ENCODE data around the gene ST6GALNAC3. TPM values are rescaled to one million over a fixed set of nuclear protein-coding genes. Genes with fewer than 3 reads are reported as not detected.

Gene ST6GALNAC3
- total and polyA plus RNA-seq, 2 donors from 2014 or later, result 8.8 to 15.8 TPM

GRCh38 chr1:76508871-76509270, 434.3 kb downstream of the ST6GALNAC3 start:
- no peak for FAIRE-seq
- intact Hi-C loops (cut with DNase I), result no loop called here

GRCh38 chr1:76510672-76511557, 436.4 kb downstream of the ST6GALNAC3 start:
- Histone ChIP-seq H3K4me1 (ENCODE audit: control insufficient read depth in 2 of 3, insufficient read depth in 2 of 3, low read depth in 1 of 3, low read length in 3 of 3) (no peaks in the 10 kb centered on the region), H3K9ac (ENCODE audit: low read length in 3 of 3) (no peak overlapping the region), H3K36me3 (ENCODE audit: control insufficient read depth in 2 of 3, insufficient read depth in 3 of 3, low read length in 3 of 3) (no peaks in the 10 kb centered on the region), H3K27ac (ENCODE audit: low read depth in 2 of 2, low read length in 2 of 2) (no peak overlapping the region), H3K9me3 (ENCODE audit: control insufficient read depth in 2 of 3, insufficient read depth in 1 of 3, low read length in 3 of 3) (no peaks in the 10 kb centered on the region), H3K27me3 (ENCODE audit: control insufficient read depth, insufficient read depth, low read length) (no peaks in the 10 kb centered on the region), H3K4me3 (ENCODE audit: low read length in 3 of 3) (no peak overlapping the region)
- DNase-seq (peak in 3 of 5 donors; percentile 13 to 34 (median 19)), FAIRE-seq (no peak)
- intact Hi-C loops (cut with DNase I), result no loop called here
- TF ChIP-seq, protein P1, sequence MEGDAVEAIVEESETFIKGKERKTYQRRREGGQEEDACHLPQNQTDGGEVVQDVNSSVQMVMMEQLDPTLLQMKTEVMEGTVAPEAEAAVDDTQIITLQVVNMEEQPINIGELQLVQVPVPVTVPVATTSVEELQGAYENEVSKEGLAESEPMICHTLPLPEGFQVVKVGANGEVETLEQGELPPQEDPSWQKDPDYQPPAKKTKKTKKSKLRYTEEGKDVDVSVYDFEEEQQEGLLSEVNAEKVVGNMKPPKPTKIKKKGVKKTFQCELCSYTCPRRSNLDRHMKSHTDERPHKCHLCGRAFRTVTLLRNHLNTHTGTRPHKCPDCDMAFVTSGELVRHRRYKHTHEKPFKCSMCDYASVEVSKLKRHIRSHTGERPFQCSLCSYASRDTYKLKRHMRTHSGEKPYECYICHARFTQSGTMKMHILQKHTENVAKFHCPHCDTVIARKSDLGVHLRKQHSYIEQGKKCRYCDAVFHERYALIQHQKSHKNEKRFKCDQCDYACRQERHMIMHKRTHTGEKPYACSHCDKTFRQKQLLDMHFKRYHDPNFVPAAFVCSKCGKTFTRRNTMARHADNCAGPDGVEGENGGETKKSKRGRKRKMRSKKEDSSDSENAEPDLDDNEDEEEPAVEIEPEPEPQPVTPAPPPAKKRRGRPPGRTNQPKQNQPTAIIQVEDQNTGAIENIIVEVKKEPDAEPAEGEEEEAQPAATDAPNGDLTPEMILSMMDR (IDR thresholded peaks at IDR 0.05; ENCODE audit: borderline replicate concordance, extremely low read depth, insufficient read depth), result no peak

More at GRCh38 chr1:76508871-76509270, 434.3 kb downstream of the ST6GALNAC3 start:
- TF ChIP-seq, protein P1 (IDR thresholded peaks at IDR 0.05; ENCODE audit: borderline replicate concordance, extremely low read depth, insufficient read depth), result no peak
- Histone ChIP-seq H3K9ac (ENCODE audit: low read length in 3 of 3) (no peak overlapping the region), H3K9me3 (ENCODE audit: control insufficient read depth in 2 of 3, insufficient read depth in 1 of 3, low read length in 3 of 3) (no peaks in the 10 kb centered on the region), H3K4me3 (ENCODE audit: low read length in 3 of 3) (no peak overlapping the region), H3K27ac (ENCODE audit: low read depth in 2 of 2, low read length in 2 of 2) (no peak overlapping the region), H3K27me3 (ENCODE audit: control insufficient read depth, insufficient read depth, low read length) (no peaks in the 10 kb centered on the region), H3K4me1 (ENCODE audit: control insufficient read depth in 2 of 3, insufficient read depth in 2 of 3, low read depth in 1 of 3, low read length in 3 of 3) (no peaks in the 10 kb centered on the region), H3K36me3 (ENCODE audit: control insufficient read depth in 2 of 3, insufficient read depth in 3 of 3, low read length in 3 of 3) (no peaks in the 10 kb centered on the region)
- DNase-seq, result no peak

DNA sequence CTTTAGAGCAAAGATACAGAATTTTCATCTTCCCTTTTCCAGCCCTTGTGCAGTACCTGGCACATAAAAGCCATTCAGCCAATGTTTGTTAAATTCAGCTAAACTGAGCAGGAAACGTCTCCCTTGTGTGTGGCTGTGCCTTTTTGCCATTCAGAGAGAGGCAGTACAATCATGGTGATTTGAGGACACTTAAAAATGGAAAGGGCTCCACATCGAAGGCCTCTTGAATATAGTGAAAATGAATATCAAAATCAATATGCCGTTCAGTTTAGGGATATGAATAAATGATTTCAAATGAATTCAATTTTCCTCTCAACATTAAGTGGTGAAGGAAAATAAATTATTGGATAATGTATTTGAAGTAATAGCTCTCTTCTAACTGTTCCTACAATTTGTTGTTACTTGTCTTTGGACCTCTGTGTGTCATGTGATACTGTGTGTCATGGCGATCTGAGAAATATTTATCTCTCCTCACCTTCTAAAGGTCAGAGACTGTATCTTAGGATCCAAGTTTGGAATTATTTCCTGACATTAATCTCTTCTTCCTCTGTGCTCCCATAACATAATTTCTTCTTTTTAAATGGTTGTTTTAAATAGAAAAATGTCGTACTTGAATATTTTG, 437.1 kb downstream of the ST6GALNAC3 start:
- Histone ChIP-seq H3K27me3 (ENCODE audit: control insufficient read depth, insufficient read depth, low read length) (no peaks in the 10 kb centered on the region), H3K4me3 (ENCODE audit: low read length in 3 of 3) (no peak overlapping the region), H3K27ac (ENCODE audit: low read depth in 2 of 2, low read length in 2 of 2) (no peak overlapping the region), H3K9me3 (ENCODE audit: control insufficient read depth in 2 of 3, insufficient read depth in 1 of 3, low read length in 3 of 3) (no peaks in the 10 kb centered on the region), H3K4me1 (ENCODE audit: control insufficient read depth in 2 of 3, insufficient read depth in 2 of 3, low read depth in 1 of 3, low read length in 3 of 3) (no peaks in the 10 kb centered on the region), H3K36me3 (ENCODE audit: control insufficient read depth in 2 of 3, insufficient read depth in 3 of 3, low read length in 3 of 3) (no peaks in the 10 kb centered on the region), H3K9ac (ENCODE audit: low read length in 3 of 3) (no peak overlapping the region)
- intact Hi-C loops (cut with DNase I), result no loop called here
- FAIRE-seq (no peak), DNase-seq (no peak)
- TF ChIP-seq, protein P1 (IDR thresholded peaks at IDR 0.05; ENCODE audit: borderline replicate concordance, extremely low read depth, insufficient read depth), result no peak

All from kidney (tissue), 14 donors.